Esophagus muscularis mucosa (tissue), 4 donors: ENCODE data around the gene ATF7. TPM values are rescaled to one million over a fixed set of nuclear protein-coding genes. Genes with fewer than 3 reads are reported as not detected.
A peak's percentile ranks its signal among the peaks of the same experiment; 100 is the strongest.
"Not testable (repeated sequence)": the region's sequence is repeated elsewhere in the genome, so short reads cannot be mapped to it uniquely, and the experiment has no call there.

Experiments
- DNase-seq: peaks from one replicate; pipeline ENCODE4 v3.0.0-alpha.2; 2017; ENCODE audit errors: extremely low spot score
- H3K27ac ChIP-seq, 4 donors: fragments of 200-600 bp; sonication (generic); replicated peaks in 1 of 4; 1 replicate in 3 of 4; 2 replicates in 1 of 4; pipeline ENCODE4 v1.5.1; 2016 to 2019; ENCODE audit warnings: mild to moderate bottlenecking in 1 of 4
- H3K27me3 ChIP-seq, 4 donors: fragments of 200-600 bp; sonication (generic); one replicate each; pipeline versions ENCODE4 v1.5.1 to v1.6.0; 2016 to 2019
- H3K36me3 ChIP-seq, 4 donors: fragments of 200-600 bp; sonication (generic); one replicate each; pipeline ENCODE4 v1.5.1; 2016 to 2019
- H3K4me1 ChIP-seq, 4 donors: fragments of 200-600 bp; sonication (generic); one replicate each; pipeline ENCODE4 v1.5.1; 2016 to 2019
- H3K4me3 ChIP-seq, 4 donors: fragments of 200-600 bp; sonication (generic); 1 replicate in 2 of 4; 2 replicates in 2 of 4; pipeline ENCODE4 v1.5.1; 2016 to 2019; ENCODE audit warnings: mild to moderate bottlenecking in 4 of 4, moderate library complexity in 1 of 4
- H3K9me3 ChIP-seq, 4 donors: fragments of 200-600 bp; sonication (generic); 1 replicate in 3 of 4; 2 replicates in 1 of 4; pipeline ENCODE4 v1.5.1; 2016 to 2019
- EP300 ChIP-seq: sonication (generic); formaldehyde crosslinking; IDR thresholded peaks from one replicate; pipeline ENCODE4 v1.6.1; 2017; ENCODE audit warnings: antibody characterized with exemption
- POLR2A ChIP-seq: fragments of 450-650 bp; IDR thresholded peaks from one replicate; pipeline ENCODE4 v1.6.1; 2017; ENCODE audit warnings: antibody characterized with exemption, moderate library complexity, mild to moderate bottlenecking, low read depth
- POLR2AphosphoS5 ChIP-seq, 2 donors: sonication (generic); formaldehyde crosslinking; IDR thresholded peaks; one replicate each; pipeline ENCODE4 v1.6.1; 2017; ENCODE audit warnings: antibody characterized with exemption in 2 of 2
- WGBS: methylation state at CpG from one replicate; pipeline ENCODE4 v1.1.5; 2018; 5-methylcytosine and 5-hydroxymethylcytosine counted together
- intact Hi-C: fragments of 100-400 bp; cut with DNase I; formaldehyde crosslinking; loops from one replicate; pipeline ENCODE4 v1.15.1; 2023
- total RNA-seq, 4 donors: library from RNA; depleted of rRNA; stranded (reverse); fragments of >200 nt; gene quantifications; one replicate each; pipeline versions ENCODE4 v1.1.0 to v1.2.1, GENCODE V29; 2016
- TF ChIP-seq, protein P1 (sequence below), 3 experiments: fragments of 200-600 bp in 2 of 3; fragments of 450-650 bp in 1 of 3; sonication (generic) in 2 of 3; IDR thresholded peaks; one replicate each; pipeline ENCODE4 v1.5.1; 2017 to 2019; ENCODE audit warnings: antibody characterized with exemption in 3 of 3, mild to moderate bottlenecking in 2 of 3, moderate library complexity in 1 of 3

The ATF7 gene
- total RNA-seq, 4 donors from 2014 or later = 23.5 to 43.6 (median 37.1) TPM

DNA sequence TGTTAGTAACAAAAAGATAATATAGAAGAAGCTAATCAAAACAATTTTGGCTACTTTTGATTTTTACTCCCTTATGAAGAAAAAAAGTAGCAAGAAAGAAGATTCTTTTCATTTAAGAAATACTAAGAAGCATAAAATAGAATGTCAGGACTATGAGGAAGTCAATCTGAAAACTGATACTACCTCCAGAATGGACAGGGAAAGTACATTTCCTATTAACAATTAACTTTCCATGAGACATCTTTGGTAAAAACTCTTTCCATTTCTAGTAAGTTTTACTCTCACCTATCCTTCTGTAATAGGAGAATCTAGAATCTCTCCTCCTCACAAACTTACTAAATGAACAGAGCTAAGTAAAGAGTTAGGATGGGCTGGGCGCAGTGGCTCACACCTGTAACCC, 67.6 kb downstream of the ATF7 start:
- H3K4me1 ChIP-seq = peaks cover 19 to 56% (median 43%) of the 10 kb centered on the region in 4 donors

DNA sequence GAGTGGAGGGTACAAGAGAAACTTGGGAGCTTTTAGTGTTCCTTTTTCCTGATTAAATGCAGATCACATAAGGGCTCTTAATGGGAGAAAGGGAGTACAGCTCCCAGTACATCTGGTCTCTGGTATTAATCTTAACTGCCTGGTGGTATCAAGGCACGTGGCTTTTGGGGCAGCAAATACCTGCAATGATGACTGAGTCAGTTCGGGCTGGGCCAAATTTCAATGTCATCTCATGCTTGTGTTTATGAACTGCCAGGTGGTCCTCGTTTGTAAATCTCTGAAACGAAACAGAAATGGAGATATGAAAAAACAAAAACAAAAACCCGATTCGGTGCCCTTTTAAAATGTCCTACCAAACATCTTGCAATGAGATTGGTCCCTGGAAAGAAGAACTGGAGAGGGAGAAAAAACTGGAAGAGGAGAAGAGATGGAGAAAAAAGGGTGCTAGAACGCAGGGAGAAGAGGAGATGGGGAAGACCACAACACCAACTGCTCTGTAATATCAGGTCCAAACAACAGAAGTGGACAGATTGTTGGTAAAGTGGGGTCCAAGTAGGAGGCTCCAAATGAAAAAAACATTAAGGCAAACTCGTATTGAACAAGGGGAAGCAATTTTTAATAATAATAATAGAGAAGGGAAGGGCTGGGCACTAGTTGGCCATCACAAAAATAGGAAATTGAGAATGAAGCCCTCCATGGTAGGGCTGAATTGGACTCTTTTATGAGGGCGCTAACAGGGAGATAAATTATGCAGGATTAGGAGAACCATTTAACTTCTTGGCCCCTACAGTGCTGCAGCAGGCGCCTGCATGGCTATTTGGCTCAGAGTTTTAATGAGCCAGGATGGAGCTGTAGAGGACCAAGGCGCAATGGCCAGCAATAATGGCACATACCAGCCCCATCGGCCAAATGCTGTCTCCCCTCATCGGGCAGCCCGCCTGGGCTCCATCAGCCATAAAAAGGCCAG, 73.5 kb downstream of the ATF7 start:
- H3K4me1 ChIP-seq = peaks cover 0 to 31% (median 10%) of the 10 kb centered on the region in 4 donors
- no peak for DNase-seq
- peaks cover 9 to 46% (median 44%) of the 10 kb centered on the region in 4 donors for H3K36me3 ChIP-seq
- no peaks in the 10 kb centered on the region for H3K27me3 ChIP-seq
- H3K9me3 ChIP-seq = no peaks in the 10 kb centered on the region
- no peak overlapping the region for H3K4me3 ChIP-seq
- H3K27ac ChIP-seq = peak overlapping the region in 2 of 4 donors; percentile 9 to 28
- TF ChIP-seq, protein P1, sequence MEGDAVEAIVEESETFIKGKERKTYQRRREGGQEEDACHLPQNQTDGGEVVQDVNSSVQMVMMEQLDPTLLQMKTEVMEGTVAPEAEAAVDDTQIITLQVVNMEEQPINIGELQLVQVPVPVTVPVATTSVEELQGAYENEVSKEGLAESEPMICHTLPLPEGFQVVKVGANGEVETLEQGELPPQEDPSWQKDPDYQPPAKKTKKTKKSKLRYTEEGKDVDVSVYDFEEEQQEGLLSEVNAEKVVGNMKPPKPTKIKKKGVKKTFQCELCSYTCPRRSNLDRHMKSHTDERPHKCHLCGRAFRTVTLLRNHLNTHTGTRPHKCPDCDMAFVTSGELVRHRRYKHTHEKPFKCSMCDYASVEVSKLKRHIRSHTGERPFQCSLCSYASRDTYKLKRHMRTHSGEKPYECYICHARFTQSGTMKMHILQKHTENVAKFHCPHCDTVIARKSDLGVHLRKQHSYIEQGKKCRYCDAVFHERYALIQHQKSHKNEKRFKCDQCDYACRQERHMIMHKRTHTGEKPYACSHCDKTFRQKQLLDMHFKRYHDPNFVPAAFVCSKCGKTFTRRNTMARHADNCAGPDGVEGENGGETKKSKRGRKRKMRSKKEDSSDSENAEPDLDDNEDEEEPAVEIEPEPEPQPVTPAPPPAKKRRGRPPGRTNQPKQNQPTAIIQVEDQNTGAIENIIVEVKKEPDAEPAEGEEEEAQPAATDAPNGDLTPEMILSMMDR (IDR thresholded peaks at IDR 0.05) = no peak
- TF ChIP-seq POLR2A (no peak), EP300 (no peak), POLR2AphosphoS5 (IDR thresholded peaks at IDR 0.05) (no peak)
- 87% methylated on average over 14 of the region's 14 CpGs for WGBS
- intact Hi-C loops = no loop called here

More for the DNA sequence above, 67.6 kb downstream of the ATF7 start:
- H3K36me3 ChIP-seq = peaks cover 0 to 3% (median 0%) of the 10 kb centered on the region in 4 donors
- intact Hi-C loops = no loop called here
- no peaks in the 10 kb centered on the region for H3K9me3 ChIP-seq
- H3K27me3 ChIP-seq = no peaks in the 10 kb centered on the region
- DNase-seq = no peak
- H3K4me3 ChIP-seq = no peak overlapping the region
- TF ChIP-seq POLR2AphosphoS5 (IDR thresholded peaks at IDR 0.05) (no peak), EP300 (no peak), POLR2A (no peak)
- TF ChIP-seq, protein P1 (IDR thresholded peaks at IDR 0.05) = no peak
- H3K27ac ChIP-seq = no peak overlapping the region
- 92% methylated on average over 1 of the region's 1 CpG for WGBS

GRCh38 chr12:53551889-53552291, 74.3 kb downstream of the ATF7 start:
- no peaks in the 10 kb centered on the region for H3K27me3 ChIP-seq
- H3K4me3 ChIP-seq = no peak overlapping the region
- no peak for DNase-seq
- H3K36me3 ChIP-seq = peaks cover 9 to 51% (median 49%) of the 10 kb centered on the region in 4 donors
- peak overlapping the region in 3 of 4 donors; percentile 3 to 28 (median 9) for H3K27ac ChIP-seq
- H3K9me3 ChIP-seq = no peaks in the 10 kb centered on the region
- H3K4me1 ChIP-seq = peaks cover 0 to 24% (median 8%) of the 10 kb centered on the region in 4 donors
- TF ChIP-seq POLR2AphosphoS5 (IDR thresholded peaks at IDR 0.05) (no peak), EP300 (no peak), POLR2A (no peak)
- TF ChIP-seq, protein P1 (IDR thresholded peaks at IDR 0.05) = no peak
- 59% methylated on average over 2 of the region's 2 CpGs for WGBS
- intact Hi-C loops = no loop called here

DNA sequence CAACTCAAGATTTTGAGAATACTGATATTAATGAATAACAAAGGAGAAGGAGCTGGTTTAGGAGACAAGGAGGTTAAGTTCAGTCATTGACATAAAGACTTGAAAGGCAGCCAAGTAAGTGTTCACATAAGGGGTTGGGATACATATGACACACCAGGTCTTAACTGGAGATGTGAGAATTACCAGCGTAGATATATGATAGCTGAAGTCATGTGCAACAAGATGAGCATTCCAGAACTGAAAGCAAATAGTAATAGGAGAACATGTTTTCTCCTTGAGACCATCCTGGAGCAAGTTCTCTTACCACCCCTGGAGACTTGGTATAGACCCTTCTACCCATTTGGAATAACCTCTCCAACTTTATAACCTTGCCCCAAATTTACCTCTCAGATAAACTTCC, 75.6 kb downstream of the ATF7 start:
- peaks cover 9 to 61% (median 52%) of the 10 kb centered on the region in 4 donors for H3K36me3 ChIP-seq
- 100% methylated on average over 1 of the region's 1 CpG for WGBS
- DNase-seq = no peak
- no peak overlapping the region for H3K27ac ChIP-seq
- H3K27me3 ChIP-seq = no peaks in the 10 kb centered on the region
- intact Hi-C loops = no loop called here
- no peak for TF ChIP-seq EP300
- H3K9me3 ChIP-seq = no peaks in the 10 kb centered on the region
- H3K4me3 ChIP-seq = no peak overlapping the region
- peaks cover 0 to 23% (median 8%) of the 10 kb centered on the region in 4 donors for H3K4me1 ChIP-seq

GRCh38 chr12:53550131-53550530, 76.1 kb downstream of the ATF7 start:
- DNase-seq, H3K27me3 ChIP-seq, H3K9me3 ChIP-seq, intact Hi-C loops, H3K27ac ChIP-seq, H3K4me3 ChIP-seq: not testable (repeated sequence)
- H3K4me1 ChIP-seq = peaks cover 0 to 27% (median 9%) of the 10 kb centered on the region in 4 donors
- 92% methylated on average over 8 of the region's 8 CpGs for WGBS
- peaks cover 9 to 66% (median 56%) of the 10 kb centered on the region in 4 donors for H3K36me3 ChIP-seq

DNA sequence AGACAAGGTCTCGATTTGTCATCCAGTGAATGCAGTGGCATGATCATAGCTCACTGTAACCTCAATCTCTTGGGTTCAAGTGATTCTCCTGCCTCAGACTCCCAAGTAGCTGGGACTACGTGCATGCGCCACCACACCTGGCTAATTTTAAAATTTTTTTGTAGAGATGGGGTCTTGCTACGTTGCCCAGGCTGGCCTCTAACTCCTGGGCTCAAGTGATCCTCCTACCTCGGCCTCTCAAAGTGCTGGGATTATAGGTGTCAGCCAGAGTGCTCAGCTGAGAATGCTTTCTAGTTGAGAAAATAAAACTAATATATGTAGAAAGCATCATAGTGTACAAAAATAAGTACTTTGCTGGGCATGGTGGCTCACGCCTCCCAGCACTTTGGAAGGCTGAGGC, 77.8 kb downstream of the ATF7 start:
- Histone ChIP-seq H3K36me3 (peaks cover 9 to 64% (median 58%) of the 10 kb centered on the region in 4 donors), H3K4me1 (peaks cover 5 to 39% (median 21%) of the 10 kb centered on the region in 4 donors)
- H3K27me3 ChIP-seq, H3K9me3 ChIP-seq, DNase-seq, H3K27ac ChIP-seq, intact Hi-C loops, H3K4me3 ChIP-seq: not testable (repeated sequence)
- WGBS = 97% methylated on average over 6 of the region's 6 CpGs
